A673 (cell line): ENCODE data around the gene CPEB4.

Experiments
- EZH2 ChIP-seq: fragments of 200-600 bp; sonication (generic); IDR thresholded peaks from 2 replicates; pipeline ENCODE4 v1.6.1; 2017; ENCODE audit warnings: borderline replicate concordance, low read depth, mild to moderate bottlenecking, mixed read lengths, antibody characterized with exemption, low read length; ENCODE audit not compliant: poor library complexity, severe bottlenecking
- TF ChIP-seq, protein P1 (sequence below): fragments of 300-800, 200-600 bp; sonication (generic); conservative IDR thresholded peaks from 2 replicates; pipeline ENCODE4 v1.5.1; 2017; ENCODE audit warnings: low read depth, mild to moderate bottlenecking, antibody characterized with exemption, low read length, moderate library complexity, mixed read lengths

GRCh38 chr5:173913686-173914321 is 25.7 kb downstream of the CPEB4 start:
- TF ChIP-seq, protein P1, sequence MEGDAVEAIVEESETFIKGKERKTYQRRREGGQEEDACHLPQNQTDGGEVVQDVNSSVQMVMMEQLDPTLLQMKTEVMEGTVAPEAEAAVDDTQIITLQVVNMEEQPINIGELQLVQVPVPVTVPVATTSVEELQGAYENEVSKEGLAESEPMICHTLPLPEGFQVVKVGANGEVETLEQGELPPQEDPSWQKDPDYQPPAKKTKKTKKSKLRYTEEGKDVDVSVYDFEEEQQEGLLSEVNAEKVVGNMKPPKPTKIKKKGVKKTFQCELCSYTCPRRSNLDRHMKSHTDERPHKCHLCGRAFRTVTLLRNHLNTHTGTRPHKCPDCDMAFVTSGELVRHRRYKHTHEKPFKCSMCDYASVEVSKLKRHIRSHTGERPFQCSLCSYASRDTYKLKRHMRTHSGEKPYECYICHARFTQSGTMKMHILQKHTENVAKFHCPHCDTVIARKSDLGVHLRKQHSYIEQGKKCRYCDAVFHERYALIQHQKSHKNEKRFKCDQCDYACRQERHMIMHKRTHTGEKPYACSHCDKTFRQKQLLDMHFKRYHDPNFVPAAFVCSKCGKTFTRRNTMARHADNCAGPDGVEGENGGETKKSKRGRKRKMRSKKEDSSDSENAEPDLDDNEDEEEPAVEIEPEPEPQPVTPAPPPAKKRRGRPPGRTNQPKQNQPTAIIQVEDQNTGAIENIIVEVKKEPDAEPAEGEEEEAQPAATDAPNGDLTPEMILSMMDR: no peak
- TF ChIP-seq EZH2: no peak
